ENCODE results near the gene ESRRB. TPM values are rescaled to one million over a fixed set of nuclear protein-coding genes. Genes with fewer than 3 reads are reported as not detected.

Gene ESRRB
- total and polyA plus RNA-seq, 9 donors: 0.07 to 0.40 TPM; not detected in 7

- H3K36me3 ChIP-seq: no peaks in the 10 kb centered on the region
- TF ChIP-seq EP300 (IDR thresholded peaks at IDR 0.05) (no peak), POLR2A (IDR thresholded peaks at IDR 0.05) (no peak), CTCF (IDR thresholded peaks at IDR 0.05) (no peak)
- no peaks in the 10 kb centered on the region for H3K4me1 ChIP-seq (ENCODE audit: insufficient read depth)
- intact Hi-C loops (cut with DNase I): no loop called here
- no peak overlapping the region for H3K27ac ChIP-seq
- H3K27me3 ChIP-seq: no peaks in the 10 kb centered on the region
- no peaks in the 10 kb centered on the region for H3K9me3 ChIP-seq
- H3K4me3 ChIP-seq: no peak overlapping the region
- no peak for DNase-seq
- WGBS, 3 donors: 71 to 77% (median 75%) methylated on average over 9 of the region's 9 CpGs
Measured at GRCh38 chr14:76431538-76431937, 55.6 kb downstream of the ESRRB start.

- Histone ChIP-seq H3K27ac (no peak overlapping the region), H3K4me1 (ENCODE audit: insufficient read depth) (no peaks in the 10 kb centered on the region), H3K36me3 (no peaks in the 10 kb centered on the region), H3K27me3 (no peaks in the 10 kb centered on the region), H3K9me3 (no peaks in the 10 kb centered on the region), H3K4me3 (no peak overlapping the region)
- DNase-seq: no peak
- TF ChIP-seq POLR2A (IDR thresholded peaks at IDR 0.05): no peak
- no peak for TF ChIP-seq CTCF (IDR thresholded peaks at IDR 0.05)
- no peak for TF ChIP-seq EP300 (IDR thresholded peaks at IDR 0.05)
- 50 to 54% (median 51%) methylated on average over 13 of the region's 13 CpGs for WGBS, 3 donors
- intact Hi-C loops (cut with DNase I): no loop called here
Measured at GRCh38 chr14:76432827-76433752, 57.2 kb downstream of the ESRRB start.

- intact Hi-C loops (cut with DNase I): no loop called here
- TF ChIP-seq POLR2A (IDR thresholded peaks at IDR 0.05) (no peak), EP300 (IDR thresholded peaks at IDR 0.05) (no peak), CTCF (IDR thresholded peaks at IDR 0.05) (no peak)
- no peak for DNase-seq
- Histone ChIP-seq H3K4me1 (ENCODE audit: insufficient read depth) (no peaks in the 10 kb centered on the region), H3K27ac (no peak overlapping the region), H3K36me3 (no peaks in the 10 kb centered on the region), H3K9me3 (no peaks in the 10 kb centered on the region), H3K4me3 (no peak overlapping the region), H3K27me3 (no peaks in the 10 kb centered on the region)
- WGBS, 3 donors: 61 to 68% (median 65%) methylated on average over 9 of the region's 9 CpGs
Measured at GRCh38 chr14:76434220-76434619, 58.3 kb downstream of the ESRRB start.

GRCh38 chr14:76439237-76439775, 63.4 kb downstream of the ESRRB start:
- H3K4me1 ChIP-seq (ENCODE audit: insufficient read depth): no peaks in the 10 kb centered on the region
- no peaks in the 10 kb centered on the region for H3K27me3 ChIP-seq
- H3K9me3 ChIP-seq: no peaks in the 10 kb centered on the region
- no peak overlapping the region for H3K4me3 ChIP-seq
- 92 to 97% (median 94%) methylated on average over 27 to 33 of the region's 33 CpGs for WGBS, 3 donors
- intact Hi-C loops (cut with DNase I): no loop called here
- TF ChIP-seq POLR2A (IDR thresholded peaks at IDR 0.05) (no peak), EP300 (IDR thresholded peaks at IDR 0.05) (no peak), CTCF (IDR thresholded peaks at IDR 0.05) (no peak)
- no peaks in the 10 kb centered on the region for H3K36me3 ChIP-seq
- no peak overlapping the region for H3K27ac ChIP-seq
- no peak for DNase-seq

All from ovary (tissue), 9 donors.